ENCODE data around the gene RMC1. TPM values are rescaled to one million over a fixed set of nuclear protein-coding genes. Genes with fewer than 3 reads are reported as not detected.

RMC1 gene
- total and polyA plus RNA-seq, 2 donors from 2014 or later: 25.9 to 40.4 TPM

DNA sequence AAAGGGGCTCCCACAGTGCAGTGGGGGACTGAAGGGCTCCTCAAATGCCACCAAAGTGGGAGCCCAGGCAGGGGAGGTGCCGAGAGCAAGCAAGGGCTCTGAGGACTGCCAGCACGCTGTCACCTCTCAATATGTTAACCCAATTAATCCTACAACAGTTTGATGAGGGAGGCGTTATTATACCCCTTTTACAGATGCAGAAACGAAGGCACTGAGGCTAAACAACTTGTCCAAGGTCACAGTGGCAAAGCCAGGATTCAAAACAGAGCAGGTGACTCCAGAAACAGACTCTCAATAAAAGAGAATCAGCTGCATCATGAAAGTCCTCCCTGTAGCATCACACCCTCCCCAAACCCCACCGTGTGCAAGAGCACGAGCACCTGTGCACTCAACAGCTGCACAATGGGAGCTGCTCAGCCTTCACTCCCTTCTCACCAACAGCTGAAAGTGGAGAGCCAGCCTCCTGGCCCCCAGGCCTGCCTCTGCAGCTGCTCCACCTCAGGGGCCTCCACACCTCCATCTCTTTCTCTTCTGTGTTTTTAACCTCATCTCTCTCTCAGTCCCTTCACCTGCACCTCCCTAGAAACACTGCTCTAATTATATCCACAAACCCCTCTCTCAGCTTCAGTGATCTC, 74.9 kb downstream of the RMC1 start:
- H3K27ac ChIP-seq (ENCODE audit: low read depth in 2 of 2, low read length in 2 of 2): no peak overlapping the region
- H3K9me3 ChIP-seq (ENCODE audit: control insufficient read depth in 2 of 3, insufficient read depth in 1 of 3, low read length in 3 of 3): no peaks in the 10 kb centered on the region
- no peaks in the 10 kb centered on the region for H3K36me3 ChIP-seq (ENCODE audit: control insufficient read depth in 2 of 3, insufficient read depth in 3 of 3, low read length in 3 of 3)
- no peak overlapping the region for H3K4me3 ChIP-seq (ENCODE audit: low read length in 3 of 3)
- H3K4me1 ChIP-seq (ENCODE audit: control insufficient read depth in 2 of 3, insufficient read depth in 2 of 3, low read depth in 1 of 3, low read length in 3 of 3): peaks cover 0 to 12% (median 0%) of the 10 kb centered on the region in 3 donors
- TF ChIP-seq, protein P1, sequence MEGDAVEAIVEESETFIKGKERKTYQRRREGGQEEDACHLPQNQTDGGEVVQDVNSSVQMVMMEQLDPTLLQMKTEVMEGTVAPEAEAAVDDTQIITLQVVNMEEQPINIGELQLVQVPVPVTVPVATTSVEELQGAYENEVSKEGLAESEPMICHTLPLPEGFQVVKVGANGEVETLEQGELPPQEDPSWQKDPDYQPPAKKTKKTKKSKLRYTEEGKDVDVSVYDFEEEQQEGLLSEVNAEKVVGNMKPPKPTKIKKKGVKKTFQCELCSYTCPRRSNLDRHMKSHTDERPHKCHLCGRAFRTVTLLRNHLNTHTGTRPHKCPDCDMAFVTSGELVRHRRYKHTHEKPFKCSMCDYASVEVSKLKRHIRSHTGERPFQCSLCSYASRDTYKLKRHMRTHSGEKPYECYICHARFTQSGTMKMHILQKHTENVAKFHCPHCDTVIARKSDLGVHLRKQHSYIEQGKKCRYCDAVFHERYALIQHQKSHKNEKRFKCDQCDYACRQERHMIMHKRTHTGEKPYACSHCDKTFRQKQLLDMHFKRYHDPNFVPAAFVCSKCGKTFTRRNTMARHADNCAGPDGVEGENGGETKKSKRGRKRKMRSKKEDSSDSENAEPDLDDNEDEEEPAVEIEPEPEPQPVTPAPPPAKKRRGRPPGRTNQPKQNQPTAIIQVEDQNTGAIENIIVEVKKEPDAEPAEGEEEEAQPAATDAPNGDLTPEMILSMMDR (IDR thresholded peaks at IDR 0.05; ENCODE audit: borderline replicate concordance, extremely low read depth, insufficient read depth): no peak
- no peak overlapping the region for H3K9ac ChIP-seq (ENCODE audit: low read length in 3 of 3)
- no peak for FAIRE-seq
- intact Hi-C loops (cut with DNase I): no loop called here
- no peak for DNase-seq
- H3K27me3 ChIP-seq (ENCODE audit: control insufficient read depth, insufficient read depth, low read length): no peaks in the 10 kb centered on the region

DNA sequence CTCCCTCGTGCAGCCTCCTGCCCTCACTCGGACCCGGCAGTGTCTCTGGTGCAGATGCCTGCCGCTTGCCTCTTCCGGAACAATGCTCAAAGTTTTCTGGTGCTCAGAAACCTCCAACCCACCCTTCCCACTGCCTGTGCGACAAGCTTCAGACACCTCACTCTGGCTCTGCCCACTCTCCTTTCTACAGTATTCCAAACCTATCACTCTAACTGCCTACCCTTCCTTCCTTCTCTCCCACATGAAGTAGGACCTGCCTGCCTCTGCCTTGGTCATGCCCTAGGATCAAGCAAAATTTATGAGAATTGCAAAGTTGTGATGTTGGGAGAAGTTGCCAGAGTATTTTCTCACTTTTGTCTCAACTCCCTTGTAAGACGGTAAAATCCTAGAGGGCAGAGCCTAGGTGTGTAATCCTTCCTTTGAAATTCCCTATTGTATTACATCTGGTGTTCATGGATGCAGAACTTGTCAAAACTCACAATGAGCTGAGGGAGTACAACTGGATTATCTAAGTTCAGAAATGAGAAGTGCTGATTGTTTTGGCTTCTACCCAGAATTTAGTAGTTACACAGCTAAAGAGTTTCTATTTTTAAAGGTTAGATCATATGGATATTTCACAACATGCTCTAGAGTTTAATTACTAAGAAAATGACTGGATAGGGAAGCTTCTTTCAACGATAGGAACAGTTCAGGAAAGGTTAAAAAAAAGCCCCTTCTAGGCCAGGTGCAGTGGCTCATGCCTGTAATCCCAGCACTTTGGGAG, 75.8 kb downstream of the RMC1 start:
- H3K4me3 ChIP-seq (ENCODE audit: low read length in 3 of 3): no peak overlapping the region
- no peaks in the 10 kb centered on the region for H3K36me3 ChIP-seq (ENCODE audit: control insufficient read depth in 2 of 3, insufficient read depth in 3 of 3, low read length in 3 of 3)
- H3K27ac ChIP-seq (ENCODE audit: low read depth in 2 of 2, low read length in 2 of 2): no peak overlapping the region
- no peaks in the 10 kb centered on the region for H3K27me3 ChIP-seq (ENCODE audit: control insufficient read depth, insufficient read depth, low read length)
- H3K9ac ChIP-seq (ENCODE audit: low read length in 3 of 3): no peak overlapping the region
- peak in 1 of 5 donors; percentile 17 for DNase-seq
- peaks cover 0 to 9% (median 0%) of the 10 kb centered on the region in 3 donors for H3K4me1 ChIP-seq (ENCODE audit: control insufficient read depth in 2 of 3, insufficient read depth in 2 of 3, low read depth in 1 of 3, low read length in 3 of 3)
- FAIRE-seq: no peak
- H3K9me3 ChIP-seq (ENCODE audit: control insufficient read depth in 2 of 3, insufficient read depth in 1 of 3, low read length in 3 of 3): no peaks in the 10 kb centered on the region
- TF ChIP-seq, protein P1 (IDR thresholded peaks at IDR 0.05; ENCODE audit: borderline replicate concordance, extremely low read depth, insufficient read depth): no peak
- intact Hi-C loops (cut with DNase I): no loop called here

DNA sequence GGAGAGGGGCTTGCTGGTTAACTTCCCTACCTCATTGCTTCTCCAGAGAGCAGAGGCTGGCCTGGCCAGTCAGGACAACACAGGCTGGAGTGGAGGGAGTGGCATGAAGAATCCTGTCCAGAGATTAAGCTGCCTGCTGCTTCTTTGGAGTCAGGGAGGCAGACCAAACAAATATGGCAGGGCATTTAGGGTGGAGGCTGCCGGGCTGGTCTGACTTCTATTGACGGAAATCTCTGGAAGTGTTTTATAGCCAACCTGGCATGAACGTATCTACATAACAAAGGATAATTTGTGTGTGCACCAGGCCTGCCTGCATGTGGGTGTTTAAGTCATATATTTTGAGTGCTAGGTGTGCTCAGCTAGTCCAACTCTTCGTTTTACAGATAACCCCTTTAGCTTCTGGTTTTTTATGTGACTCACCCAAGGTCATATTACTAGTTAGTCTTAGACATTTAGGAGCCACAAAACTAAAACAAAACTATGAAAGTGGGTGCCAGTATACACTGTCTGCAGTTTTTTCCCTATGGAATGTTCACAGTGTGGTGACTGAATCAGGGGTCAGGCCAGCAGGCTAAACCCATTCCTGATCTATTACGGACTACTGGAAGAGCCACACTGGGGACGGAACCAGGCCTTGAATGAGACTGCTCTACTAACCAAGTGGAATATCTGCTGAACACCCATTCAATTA, 77.5 kb downstream of the RMC1 start:
- H3K9me3 ChIP-seq (ENCODE audit: control insufficient read depth in 2 of 3, insufficient read depth in 1 of 3, low read length in 3 of 3): no peaks in the 10 kb centered on the region
- no peak overlapping the region for H3K4me3 ChIP-seq (ENCODE audit: low read length in 3 of 3)
- no peak overlapping the region for H3K9ac ChIP-seq (ENCODE audit: low read length in 3 of 3)
- no peak overlapping the region for H3K27ac ChIP-seq (ENCODE audit: low read depth in 2 of 2, low read length in 2 of 2)
- H3K4me1 ChIP-seq (ENCODE audit: control insufficient read depth in 2 of 3, insufficient read depth in 2 of 3, low read depth in 1 of 3, low read length in 3 of 3): peaks cover 0 to 10% (median 0%) of the 10 kb centered on the region in 3 donors
- no peak for FAIRE-seq
- intact Hi-C loops (cut with DNase I): no loop called here
- no peaks in the 10 kb centered on the region for H3K27me3 ChIP-seq (ENCODE audit: control insufficient read depth, insufficient read depth, low read length)
- no peak for DNase-seq
- TF ChIP-seq, protein P1 (IDR thresholded peaks at IDR 0.05; ENCODE audit: borderline replicate concordance, extremely low read depth, insufficient read depth): no peak
- H3K36me3 ChIP-seq (ENCODE audit: control insufficient read depth in 2 of 3, insufficient read depth in 3 of 3, low read length in 3 of 3): no peaks in the 10 kb centered on the region

Other genes with a start within 250 kb of the RMC1 start
- 64.9 TPM for gene RIOK3, start 50.2 kb upstream of the RMC1 start, total RNA-seq
- 30.1 TPM for gene RIOK3, start 50.2 kb upstream of the RMC1 start, polyA plus RNA-seq (ENCODE audit: insufficient read depth, low read depth, low replicate concordance)
- gene NPC1, start 83.0 kb downstream of the RMC1 start, total RNA-seq: 50.2 TPM
- 16.0 TPM for gene NPC1, start 83.0 kb downstream of the RMC1 start, polyA plus RNA-seq (ENCODE audit: insufficient read depth, low read depth, low replicate concordance)
- gene ANKRD29, start 159.4 kb downstream of the RMC1 start, total RNA-seq: 4.9 TPM
- 5.2 TPM for gene ANKRD29, start 159.4 kb downstream of the RMC1 start, polyA plus RNA-seq (ENCODE audit: insufficient read depth, low read depth, low replicate concordance)
- 66.0 TPM for gene LAMA3, start 185.9 kb downstream of the RMC1 start, total RNA-seq
- gene LAMA3, start 185.9 kb downstream of the RMC1 start, polyA plus RNA-seq (ENCODE audit: insufficient read depth, low read depth, low replicate concordance): 4.4 TPM

Measured in kidney (tissue), 14 donors.